ENCODE data around the gene FAR1. TPM values are rescaled to one million over a fixed set of nuclear protein-coding genes. Genes with fewer than 3 reads are reported as not detected.
"Not testable (repeated sequence)": the region's sequence is repeated elsewhere in the genome, so short reads cannot be mapped to it uniquely, and the experiment has no call there.

Gene FAR1
- total RNA-seq, 2 experiments from 2014 or later: 39.5 to 41.3 TPM

DNA sequence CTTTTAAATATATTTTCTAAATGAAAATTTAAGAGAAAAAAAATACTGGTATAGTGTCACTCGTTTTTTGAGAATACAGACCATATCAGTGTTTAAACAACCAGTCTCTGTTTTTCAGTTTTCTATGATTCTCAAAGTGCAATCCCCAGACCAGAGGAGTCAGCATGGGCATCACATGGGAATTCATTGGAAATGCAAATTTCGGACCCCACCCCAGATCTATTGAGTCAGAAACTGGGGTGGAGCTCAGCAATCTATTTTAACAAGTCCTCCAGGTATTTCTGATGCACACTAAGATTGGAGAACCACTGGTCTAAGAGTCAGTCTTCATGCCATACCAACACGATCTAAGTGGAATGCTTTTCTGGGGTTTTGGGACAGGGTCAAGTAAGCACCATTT, 66.1 kb downstream of the FAR1 start:
- H3K4me1 Mint-ChIP-seq (ENCODE audit: low read depth): no peaks in the 10 kb centered on the region
- no peak overlapping the region for H3K27ac Mint-ChIP-seq
- H3K4me3 Mint-ChIP-seq: no peak overlapping the region
- ChIA-PET POLR2A (no interaction called here), CTCF (interaction anchor here (0.6 kb wide), 1 partner anchor 233 kb away, joined by 4 read pairs; no protein-coding TSS in a partner anchor)
- H3K9me3 Mint-ChIP-seq: no peaks in the 10 kb centered on the region
- DNase-seq: no peak
- H3K27me3 Mint-ChIP-seq: peaks cover 2% of the 10 kb centered on the region
- intact Hi-C loops (cut with micrococcal nuclease): no loop called here
- no peaks in the 10 kb centered on the region for H3K36me3 Mint-ChIP-seq

DNA sequence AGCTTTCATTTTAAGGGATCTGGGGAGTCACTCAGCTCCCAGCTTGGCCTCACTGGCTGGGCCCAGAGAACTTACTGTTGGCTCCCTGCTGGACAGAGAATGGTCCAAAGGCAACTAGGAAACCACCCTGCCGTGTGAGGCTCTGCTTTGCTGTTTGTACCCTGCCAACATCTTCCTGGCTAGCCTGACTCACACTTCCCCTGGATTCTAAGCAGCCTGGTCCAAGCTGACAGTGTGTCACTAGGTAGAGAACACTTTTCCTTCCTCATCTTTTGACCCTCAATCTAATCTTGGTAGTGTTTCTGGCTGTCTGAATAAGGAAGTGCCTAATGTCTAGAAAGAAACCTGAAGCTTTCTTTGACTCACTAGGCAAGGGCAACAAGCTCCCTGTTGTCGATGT, 76.7 kb downstream of the FAR1 start:
- H3K4me3 Mint-ChIP-seq: no peak overlapping the region
- H3K36me3 Mint-ChIP-seq: no peaks in the 10 kb centered on the region
- ChIA-PET CTCF (no interaction called here), POLR2A (no interaction called here)
- H3K4me1 Mint-ChIP-seq (ENCODE audit: low read depth): no peaks in the 10 kb centered on the region
- H3K27me3 Mint-ChIP-seq: peaks cover 22% of the 10 kb centered on the region
- H3K9me3 Mint-ChIP-seq: no peaks in the 10 kb centered on the region
- intact Hi-C loops (cut with micrococcal nuclease): no loop called here
- H3K27ac Mint-ChIP-seq: no peak overlapping the region
- no peak for DNase-seq

DNA sequence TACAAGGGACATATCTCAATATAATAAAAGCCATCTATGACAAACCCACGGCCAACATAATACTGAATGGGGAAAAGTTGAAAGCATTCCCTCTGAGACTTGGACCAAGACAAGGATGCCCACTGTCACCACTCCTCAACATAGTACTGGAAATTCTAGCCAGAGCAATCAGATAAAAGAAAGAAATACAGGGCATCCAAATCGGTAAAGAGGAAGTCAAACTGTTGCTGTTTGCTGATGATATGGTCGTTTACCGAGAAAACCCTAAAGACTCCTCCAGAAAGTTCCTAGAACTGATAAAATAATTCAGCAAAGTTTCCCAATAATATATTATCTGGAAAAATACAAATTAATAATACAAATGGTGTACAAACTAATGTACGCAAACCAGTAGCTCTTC, 84.8 kb downstream of the FAR1 start:
- H3K9me3 Mint-ChIP-seq; H3K4me1 Mint-ChIP-seq (ENCODE audit: low read depth); intact Hi-C loops (cut with micrococcal nuclease); CTCF ChIA-PET; H3K4me3 Mint-ChIP-seq; H3K36me3 Mint-ChIP-seq; H3K27me3 Mint-ChIP-seq; DNase-seq; H3K27ac Mint-ChIP-seq; POLR2A ChIA-PET: not testable (repeated sequence)

GRCh38 chr11:13759050-13759449, 90.6 kb downstream of the FAR1 start:
- ChIA-PET POLR2A (no interaction called here), CTCF (no interaction called here)
- H3K4me1 Mint-ChIP-seq (ENCODE audit: low read depth): no peaks in the 10 kb centered on the region
- no peaks in the 10 kb centered on the region for H3K27me3 Mint-ChIP-seq
- no peaks in the 10 kb centered on the region for H3K36me3 Mint-ChIP-seq
- DNase-seq: no peak
- H3K9me3 Mint-ChIP-seq: no peaks in the 10 kb centered on the region
- H3K27ac Mint-ChIP-seq: no peak overlapping the region
- no peak overlapping the region for H3K4me3 Mint-ChIP-seq
- intact Hi-C loops (cut with micrococcal nuclease): no loop called here

GRCh38 chr11:13760115-13760514, 91.6 kb downstream of the FAR1 start:
- Mint-ChIP-seq H3K36me3 (no peaks in the 10 kb centered on the region), H3K27ac (no peak overlapping the region), H3K4me1 (ENCODE audit: low read depth) (no peaks in the 10 kb centered on the region), H3K27me3 (no peaks in the 10 kb centered on the region), H3K9me3 (no peaks in the 10 kb centered on the region), H3K4me3 (no peak overlapping the region)
- CTCF ChIA-PET: interaction anchor here (0.7 kb wide), 1 partner anchor 10 kb away, joined by 3 read pairs; no protein-coding TSS in a partner anchor
- intact Hi-C loops (cut with micrococcal nuclease): no loop called here
- no peak for DNase-seq
- POLR2A ChIA-PET: no interaction called here

- Mint-ChIP-seq H3K36me3 (no peaks in the 10 kb centered on the region), H3K4me3 (no peak overlapping the region), H3K27ac (no peak overlapping the region), H3K27me3 (no peaks in the 10 kb centered on the region), H3K9me3 (no peaks in the 10 kb centered on the region), H3K4me1 (ENCODE audit: low read depth) (no peaks in the 10 kb centered on the region)
- CTCF ChIA-PET: no interaction called here
- no peak for DNase-seq
- intact Hi-C loops (cut with micrococcal nuclease): no loop called here
- POLR2A ChIA-PET: no interaction called here
These were observed 92.8 kb downstream of the FAR1 start for GRCh38 chr11:13761250-13761649.

GRCh38 chr11:13761716-13762115, 93.2 kb downstream of the FAR1 start:
- ChIA-PET CTCF (interaction anchor here (2.2 kb wide), 1 partner anchor 11 kb away, joined by 12 read pairs; no protein-coding TSS in a partner anchor), POLR2A (no interaction called here)
- intact Hi-C loops (cut with micrococcal nuclease): no loop called here
- H3K27me3 Mint-ChIP-seq: no peaks in the 10 kb centered on the region
- H3K4me3 Mint-ChIP-seq: no peak overlapping the region
- DNase-seq: no peak
- H3K36me3 Mint-ChIP-seq: no peaks in the 10 kb centered on the region
- H3K27ac Mint-ChIP-seq: no peak overlapping the region
- H3K9me3 Mint-ChIP-seq: no peaks in the 10 kb centered on the region
- no peaks in the 10 kb centered on the region for H3K4me1 Mint-ChIP-seq (ENCODE audit: low read depth)

GRCh38 chr11:13762718-13763117, 94.2 kb downstream of the FAR1 start:
- H3K9me3 Mint-ChIP-seq: no peaks in the 10 kb centered on the region
- ChIA-PET CTCF (interaction anchor here (2.2 kb wide), 1 partner anchor 10 kb away, joined by 12 read pairs; no protein-coding TSS in a partner anchor), POLR2A (no interaction called here)
- no peaks in the 10 kb centered on the region for H3K4me1 Mint-ChIP-seq (ENCODE audit: low read depth)
- no peak overlapping the region for H3K27ac Mint-ChIP-seq
- H3K4me3 Mint-ChIP-seq: no peak overlapping the region
- no peaks in the 10 kb centered on the region for H3K27me3 Mint-ChIP-seq
- no peak for DNase-seq
- H3K36me3 Mint-ChIP-seq: no peaks in the 10 kb centered on the region
- intact Hi-C loops (cut with micrococcal nuclease): no loop called here

- Mint-ChIP-seq H3K4me1 (ENCODE audit: low read depth) (no peaks in the 10 kb centered on the region), H3K27ac (no peak overlapping the region), H3K4me3 (no peak overlapping the region), H3K27me3 (no peaks in the 10 kb centered on the region), H3K9me3 (no peaks in the 10 kb centered on the region), H3K36me3 (no peaks in the 10 kb centered on the region)
- intact Hi-C loops (cut with micrococcal nuclease): no loop called here
- DNase-seq: no peak
- ChIA-PET POLR2A (no interaction called here), CTCF (interaction anchor here (2.2 kb wide), 1 partner anchor 9 kb away, joined by 12 read pairs; no protein-coding TSS in a partner anchor)
These were observed 94.9 kb downstream of the FAR1 start for GRCh38 chr11:13763341-13763740.

- no peaks in the 10 kb centered on the region for H3K36me3 Mint-ChIP-seq
- intact Hi-C loops (cut with micrococcal nuclease): no loop called here
- H3K9me3 Mint-ChIP-seq: no peaks in the 10 kb centered on the region
- H3K27me3 Mint-ChIP-seq: no peaks in the 10 kb centered on the region
- POLR2A ChIA-PET: no interaction called here
- H3K4me3 Mint-ChIP-seq: no peak overlapping the region
- no peak overlapping the region for H3K27ac Mint-ChIP-seq
- DNase-seq: no peak
- H3K4me1 Mint-ChIP-seq (ENCODE audit: low read depth): no peaks in the 10 kb centered on the region
- CTCF ChIA-PET: no interaction called here
These were observed 97.4 kb downstream of the FAR1 start for GRCh38 chr11:13765886-13766285.

GRCh38 chr11:13767471-13767870, 99.0 kb downstream of the FAR1 start:
- DNase-seq: no peak
- no peaks in the 10 kb centered on the region for H3K9me3 Mint-ChIP-seq
- intact Hi-C loops (cut with micrococcal nuclease): no loop called here
- CTCF ChIA-PET: no interaction called here
- H3K36me3 Mint-ChIP-seq: no peaks in the 10 kb centered on the region
- H3K4me3 Mint-ChIP-seq: no peak overlapping the region
- no peaks in the 10 kb centered on the region for H3K27me3 Mint-ChIP-seq
- POLR2A ChIA-PET: no interaction called here
- H3K27ac Mint-ChIP-seq: no peak overlapping the region
- H3K4me1 Mint-ChIP-seq (ENCODE audit: low read depth): no peaks in the 10 kb centered on the region

DNA sequence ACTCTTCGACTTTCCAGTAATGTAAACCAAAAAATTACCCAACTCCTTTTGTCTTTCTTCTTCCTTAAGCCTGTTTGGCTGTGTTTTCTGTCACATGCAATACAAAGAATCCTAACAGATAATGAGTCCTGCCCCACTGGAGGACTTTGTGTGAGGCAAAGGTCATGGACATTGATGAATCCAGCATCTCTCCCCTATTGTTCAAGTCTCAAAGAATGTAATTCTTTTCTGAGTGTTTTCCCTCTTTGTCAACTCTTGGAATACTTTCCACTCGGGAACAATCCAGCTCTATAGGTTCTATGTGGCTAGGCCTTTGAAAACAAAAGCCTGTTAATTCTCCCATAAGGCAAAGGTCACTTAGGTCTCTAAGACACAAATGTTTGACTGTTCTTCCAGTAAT, 100.7 kb downstream of the FAR1 start:
- no peaks in the 10 kb centered on the region for H3K4me1 Mint-ChIP-seq (ENCODE audit: low read depth)
- no peaks in the 10 kb centered on the region for H3K27me3 Mint-ChIP-seq
- DNase-seq: no peak
- H3K9me3 Mint-ChIP-seq: no peaks in the 10 kb centered on the region
- CTCF ChIA-PET: interaction anchor here (0.7 to 1.9 kb wide), 4 partner anchors 187 to 482 kb away, joined by 3 to 6 read pairs (median 3); no protein-coding TSS in a partner anchor
- intact Hi-C loops (cut with micrococcal nuclease): no loop called here
- no peaks in the 10 kb centered on the region for H3K36me3 Mint-ChIP-seq
- H3K27ac Mint-ChIP-seq: no peak overlapping the region
- POLR2A ChIA-PET: no interaction called here
- H3K4me3 Mint-ChIP-seq: no peak overlapping the region

GRCh38 chr11:13771151-13771550, 102.7 kb downstream of the FAR1 start:
- CTCF ChIA-PET: interaction anchor here (1.0 to 3.4 kb wide), 8 partner anchors 81 to 481 kb away, joined by 3 to 34 read pairs (median 11); no protein-coding TSS in a partner anchor
- H3K27ac Mint-ChIP-seq: no peak overlapping the region
- intact Hi-C loops (cut with micrococcal nuclease): loop anchor here (5.0 kb wide), 1 partner anchor 1136 kb away; no protein-coding TSS in a partner anchor

More at GRCh38 chr11:13771151-13771550, 102.7 kb downstream of the FAR1 start:
- POLR2A ChIA-PET: no interaction called here
- Mint-ChIP-seq H3K9me3 (no peaks in the 10 kb centered on the region), H3K27me3 (no peaks in the 10 kb centered on the region), H3K36me3 (no peaks in the 10 kb centered on the region), H3K4me1 (ENCODE audit: low read depth) (no peaks in the 10 kb centered on the region), H3K4me3 (no peak overlapping the region)
- DNase-seq: no peak
